Astrocyte of the cerebellum (primary cell): Measurements from ENCODE around the gene LENG1.
"Not testable (repeated sequence)": the region's sequence is repeated elsewhere in the genome, so short reads cannot be mapped to it uniquely, and the experiment has no call there.

Source experiments
- DNase-seq: peaks from one replicate; pipeline ENCODE4 v3.0.0-alpha.2; 2011; ENCODE audit warnings: low read depth
- H3K4me3 ChIP-seq: 2 replicates; pipeline ENCODE4 v1.5.1; 2011; ENCODE audit warnings: mild to moderate bottlenecking, low read depth, low read length, moderate library complexity
- CTCF ChIP-seq: IDR thresholded peaks from 2 replicates; pipeline ENCODE4 v1.5.1; 2012; ENCODE audit warnings: low read length, low read depth, moderate library complexity, mild to moderate bottlenecking; ENCODE audit errors: missing control alignments
- in situ Hi-C: cut with HindIII; loops from 2 replicates; pipeline ENCODE4 v1.10.0; 2017; ENCODE audit warnings: low sequenced_read_pairs

Gene LENG1

DNA sequence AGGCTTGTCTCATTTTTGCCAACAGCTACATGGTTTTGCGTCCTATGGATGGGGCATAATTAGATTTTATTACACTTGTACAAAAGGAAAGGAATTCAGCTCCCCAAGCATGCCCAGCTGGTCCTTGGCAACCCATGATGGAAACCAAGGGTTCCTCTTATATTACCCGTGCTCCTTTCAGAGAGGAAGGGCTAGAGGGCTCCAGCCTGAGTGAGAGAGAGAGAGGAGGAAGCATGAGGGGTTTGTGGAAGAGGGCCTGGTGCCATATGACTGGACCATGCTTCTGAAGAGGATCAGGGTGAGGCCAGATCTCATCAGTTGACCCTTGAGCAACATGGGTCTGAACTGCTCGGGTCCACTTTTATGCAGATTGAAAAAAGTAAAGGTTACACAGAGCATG is 37.6 kb upstream of the LENG1 start:
- no peak for DNase-seq
- TF ChIP-seq CTCF, result no peak
- in situ Hi-C loops, result no loop called here
- H3K4me3 ChIP-seq, result no peak overlapping the region

DNA sequence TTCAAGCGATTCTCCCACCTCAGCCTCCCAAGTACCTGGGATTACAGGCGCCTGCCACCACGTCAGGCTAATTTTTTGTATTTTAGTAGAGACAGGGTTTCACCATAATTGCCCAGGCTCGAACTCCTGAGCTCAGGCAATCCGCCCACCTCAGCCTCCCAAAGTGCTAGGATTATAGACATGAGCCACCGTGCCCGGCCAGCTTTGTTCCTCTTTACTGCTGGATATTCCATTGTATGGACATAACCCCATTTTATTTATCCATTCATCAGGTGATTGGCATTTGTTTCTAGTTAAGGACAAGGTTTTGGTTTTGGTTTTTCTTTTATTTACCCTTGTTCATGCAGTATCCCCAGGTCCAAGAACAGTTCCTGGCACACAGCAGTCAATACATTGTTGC is 37.0 kb upstream of the LENG1 start:
- no peak for TF ChIP-seq CTCF
- no peak overlapping the region for H3K4me3 ChIP-seq
- no peak for DNase-seq
- in situ Hi-C loops, result no loop called here

GRCh38 chr19:54194463-54194862 is 34.9 kb upstream of the LENG1 start:
- DNase-seq, H3K4me3 ChIP-seq, in situ Hi-C loops: not testable (repeated sequence)

DNA sequence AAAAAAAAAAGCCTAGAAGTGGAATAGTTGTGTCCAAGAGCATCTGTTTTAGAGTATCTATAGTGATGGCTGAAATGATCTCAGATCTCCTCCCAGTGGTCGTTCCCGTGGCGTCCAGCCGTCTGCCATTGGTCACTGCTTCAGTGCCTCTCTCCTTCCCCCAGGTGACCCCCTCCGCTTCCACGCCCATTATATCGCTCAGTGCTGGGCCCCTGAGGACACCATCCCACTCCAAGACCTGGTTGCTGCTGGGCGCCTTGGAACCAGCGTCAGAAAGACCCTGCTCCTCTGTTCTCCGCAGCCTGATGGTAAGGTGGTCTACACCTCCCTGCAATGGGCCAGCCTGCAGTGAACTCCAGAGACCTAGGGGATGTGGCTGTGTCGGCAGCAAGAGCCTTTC is 33.5 kb upstream of the LENG1 start:
- in situ Hi-C loops, result no loop called here
- no peak overlapping the region for H3K4me3 ChIP-seq
- TF ChIP-seq CTCF, result no peak
- no peak for DNase-seq

GRCh38 chr19:54191811-54192453 is 32.4 kb upstream of the LENG1 start:
- H3K4me3 ChIP-seq, result peak overlapping the region; percentile 72
- DNase-seq, result no peak
- no peak for TF ChIP-seq CTCF
- in situ Hi-C loops, result no loop called here

- peak; percentile 19 for DNase-seq
- in situ Hi-C loops, result no loop called here
- no peak for TF ChIP-seq CTCF
- H3K4me3 ChIP-seq, result peak within 1 kb of the TSS; percentile 72
These were observed 31.7 kb upstream of the LENG1 start, which contains the start of gene TSEN34 for GRCh38 chr19:54191011-54191810. TSEN34 (plus strand) TSS chr19:54191308; CDS start chr19:54191365, 57 bp downstream.

- no peak for TF ChIP-seq CTCF
- in situ Hi-C loops, result no loop called here
- H3K4me3 ChIP-seq, result peak overlapping the region; percentile 72
- DNase-seq, result peak; percentile 100
These were observed 31.0 kb upstream of the LENG1 start for GRCh38 chr19:54190503-54191010.
